ENCODE data around the gene EIF2AK3.
"Not testable (repeated sequence)": the region's sequence is repeated elsewhere in the genome, so short reads cannot be mapped to it uniquely, and the experiment has no call there.

Gene EIF2AK3

GRCh38 chr2:88591698-88592097 is 35.6 kb downstream of the EIF2AK3 start:
- no peak for DNase-seq

GRCh38 chr2:88590998-88591613 is 36.2 kb downstream of the EIF2AK3 start:
- peak; percentile 45 for DNase-seq

- DNase-seq, result no peak
These were observed 41.3 kb downstream of the EIF2AK3 start for GRCh38 chr2:88585969-88586368.

- no peak for DNase-seq
These were observed 45.2 kb downstream of the EIF2AK3 start for GRCh38 chr2:88582030-88582429.

GRCh38 chr2:88580088-88580487 is 47.2 kb downstream of the EIF2AK3 start:
- DNase-seq, result no peak

GRCh38 chr2:88575630-88576029 is 51.6 kb downstream of the EIF2AK3 start:
- DNase-seq, result no peak

- DNase-seq, result no peak
These were observed 52.2 kb downstream of the EIF2AK3 start for GRCh38 chr2:88575051-88575450.

- DNase-seq, result no peak
These were observed 52.8 kb downstream of the EIF2AK3 start for GRCh38 chr2:88574445-88574844.

GRCh38 chr2:88568179-88568578 is 59.1 kb downstream of the EIF2AK3 start:
- no peak for DNase-seq

GRCh38 chr2:88564402-88564801 is 62.9 kb downstream of the EIF2AK3 start:
- DNase-seq, result no peak

GRCh38 chr2:88563129-88563528 is 64.1 kb downstream of the EIF2AK3 start:
- DNase-seq, result no peak

- DNase-seq, result no peak
These were observed 65.4 kb downstream of the EIF2AK3 start for GRCh38 chr2:88561646-88562388.

GRCh38 chr2:88560619-88561307 is 66.5 kb downstream of the EIF2AK3 start:
- no peak for DNase-seq

- no peak for DNase-seq
These were observed 70.0 kb downstream of the EIF2AK3 start for GRCh38 chr2:88557290-88557689.

GRCh38 chr2:88556026-88556425 is 71.2 kb downstream of the EIF2AK3 start:
- no peak for DNase-seq

GRCh38 chr2:88554189-88554588 is 73.1 kb downstream of the EIF2AK3 start:
- DNase-seq, result no peak

- no peak for DNase-seq
These were observed 77.5 kb downstream of the EIF2AK3 start for GRCh38 chr2:88549616-88550292.

- not testable (repeated sequence) for DNase-seq
These were observed 81.0 kb downstream of the EIF2AK3 start for GRCh38 chr2:88546291-88546690.

GRCh38 chr2:88545118-88545517 is 82.1 kb downstream of the EIF2AK3 start:
- DNase-seq, result no peak

- no peak for DNase-seq
These were observed 83.7 kb downstream of the EIF2AK3 start for GRCh38 chr2:88543541-88544057.

GRCh38 chr2:88542668-88543067 is 84.6 kb downstream of the EIF2AK3 start:
- no peak for DNase-seq

- DNase-seq, result no peak
These were observed 86.9 kb downstream of the EIF2AK3 start for GRCh38 chr2:88540346-88540745.

- DNase-seq, result no peak
These were observed 88.8 kb downstream of the EIF2AK3 start for GRCh38 chr2:88538362-88538917.

Data from DMS79 treated with DMSO at 0.1 percent for 48 hours (cell line).